HG02678 (cell line): ENCODE data around the gene TEAD4.

Source experiments
- ATAC-seq: cut with Tn5 transposase; IDR thresholded peaks from one replicate; pipeline ENCODE4 v1.9.1; 2021; ENCODE audit warnings: mild to moderate bottlenecking, moderate library complexity; ENCODE audit not compliant: unreplicated experiment

The TEAD4 gene

GRCh38 chr12:2960390-2960956, 1.3 kb downstream of the TEAD4 start:
- no peak for ATAC-seq

GRCh38 chr12:2960996-2961616, 1.9 kb downstream of the TEAD4 start:
- no peak for ATAC-seq

DNA sequence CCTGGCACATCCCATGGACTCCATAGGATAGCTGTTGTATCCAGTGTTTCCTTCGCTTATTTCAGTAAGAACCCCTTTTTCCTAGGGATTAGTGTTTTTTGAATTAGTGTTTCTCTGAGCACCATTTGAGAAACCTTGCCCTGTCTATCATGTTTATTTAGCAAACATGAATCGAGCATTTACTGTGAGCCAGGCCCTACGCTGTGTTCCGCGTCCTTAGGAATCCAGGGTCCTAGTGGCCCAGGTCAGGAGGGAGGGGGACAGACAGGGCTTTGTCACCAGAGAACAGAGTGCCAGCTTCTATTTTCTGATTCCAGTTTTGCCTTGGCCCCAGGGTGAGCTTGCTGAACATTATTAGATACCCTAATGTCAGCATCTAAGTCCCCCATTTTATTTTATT, 2.5 kb downstream of the TEAD4 start:
- ATAC-seq, result no peak

GRCh38 chr12:2963154-2963759, 4.1 kb downstream of the TEAD4 start:
- no peak for ATAC-seq

GRCh38 chr12:2963760-2964292, 4.6 kb downstream of the TEAD4 start:
- ATAC-seq, result no peak

GRCh38 chr12:2967651-2968050, 8.5 kb downstream of the TEAD4 start:
- ATAC-seq, result no peak

- ATAC-seq, result no peak
Measured at GRCh38 chr12:2970744-2971143, 11.5 kb downstream of the TEAD4 start.

GRCh38 chr12:2973566-2973965, 14.4 kb downstream of the TEAD4 start:
- ATAC-seq, result no peak

DNA sequence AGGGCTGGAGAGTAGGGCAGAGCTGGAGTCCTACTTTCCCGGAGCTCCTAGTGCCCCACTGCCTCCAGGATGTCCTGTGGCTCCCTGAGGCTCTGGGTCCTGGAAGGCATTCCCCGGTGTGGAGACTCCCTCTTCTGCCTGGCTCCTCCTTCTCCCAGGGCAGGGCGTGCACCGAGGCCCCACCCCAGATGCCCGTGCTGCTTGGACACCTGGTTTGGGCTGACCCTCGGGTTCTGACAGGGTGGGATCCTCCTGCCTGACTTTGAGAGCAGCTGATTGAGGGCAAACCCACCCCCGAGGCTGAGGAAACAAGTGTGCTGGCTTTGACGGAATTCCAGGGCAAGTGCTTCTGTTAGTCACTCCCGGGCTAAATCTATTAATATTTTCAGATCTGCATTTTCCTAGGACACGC, 15.4 kb downstream of the TEAD4 start:
- no peak for ATAC-seq

GRCh38 chr12:2976581-2976996, 17.4 kb downstream of the TEAD4 start:
- no peak for ATAC-seq

GRCh38 chr12:2977776-2978175, 18.6 kb downstream of the TEAD4 start:
- ATAC-seq, result no peak

DNA sequence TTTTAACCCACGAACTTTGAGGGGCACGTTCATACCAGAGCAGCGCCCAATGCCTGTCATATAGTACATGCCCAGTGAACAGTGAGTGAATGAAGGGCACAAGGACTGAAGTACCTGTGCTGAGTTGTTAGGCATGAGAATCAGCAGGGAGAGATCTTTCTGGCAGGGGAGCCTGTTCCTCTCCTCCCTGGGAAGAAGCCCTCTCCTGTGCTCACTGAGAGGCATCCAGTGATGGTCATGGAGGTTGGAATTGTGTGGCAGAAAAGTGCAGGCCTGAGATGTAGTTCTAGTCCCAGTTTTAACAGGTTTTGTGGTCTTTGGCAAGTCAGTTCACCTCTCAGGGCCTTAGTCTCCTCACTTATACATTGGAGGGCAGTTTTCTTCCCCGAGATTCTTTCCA, 20.6 kb downstream of the TEAD4 start:
- no peak for ATAC-seq

DNA sequence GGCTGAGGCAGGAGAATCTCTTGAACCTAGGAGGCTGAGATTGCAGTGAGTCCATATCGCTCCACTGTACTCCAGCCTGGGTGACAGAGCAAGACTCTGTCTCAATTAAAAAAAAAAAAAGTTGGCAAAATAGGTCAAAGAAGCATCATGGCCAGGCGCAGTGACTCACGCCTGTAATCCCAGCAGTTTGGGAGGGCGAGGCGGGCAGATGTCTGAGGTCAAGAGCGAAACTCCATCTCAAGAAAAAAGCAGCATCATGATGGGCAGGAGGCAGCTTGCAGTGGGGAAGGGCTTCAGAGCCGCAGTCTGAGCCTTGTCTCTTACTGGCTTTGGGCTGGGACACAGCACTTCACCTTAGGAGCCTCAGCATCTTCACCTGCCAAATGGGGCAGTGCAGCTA, 21.4 kb downstream of the TEAD4 start:
- no peak for ATAC-seq

DNA sequence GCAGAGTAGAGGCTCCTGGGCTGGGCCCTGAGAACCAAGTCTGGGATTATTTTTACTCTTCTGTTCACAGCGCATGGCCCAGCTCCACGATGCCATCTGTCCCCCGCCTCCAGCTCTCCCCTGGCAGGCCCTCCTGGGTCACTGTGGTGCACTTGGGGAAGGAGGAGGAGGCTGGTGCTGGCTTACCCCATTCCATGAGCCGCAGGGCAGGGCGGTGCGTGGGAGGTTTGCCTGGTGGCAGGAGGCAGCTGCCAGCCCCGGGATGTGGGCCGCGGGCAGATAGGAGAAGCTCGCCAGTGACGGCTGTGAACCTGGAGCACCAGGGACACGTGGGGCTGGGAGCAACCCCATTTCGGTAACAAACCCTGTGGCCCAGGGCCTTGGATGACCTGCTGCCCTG, 23.2 kb downstream of the TEAD4 start:
- ATAC-seq, result no peak

DNA sequence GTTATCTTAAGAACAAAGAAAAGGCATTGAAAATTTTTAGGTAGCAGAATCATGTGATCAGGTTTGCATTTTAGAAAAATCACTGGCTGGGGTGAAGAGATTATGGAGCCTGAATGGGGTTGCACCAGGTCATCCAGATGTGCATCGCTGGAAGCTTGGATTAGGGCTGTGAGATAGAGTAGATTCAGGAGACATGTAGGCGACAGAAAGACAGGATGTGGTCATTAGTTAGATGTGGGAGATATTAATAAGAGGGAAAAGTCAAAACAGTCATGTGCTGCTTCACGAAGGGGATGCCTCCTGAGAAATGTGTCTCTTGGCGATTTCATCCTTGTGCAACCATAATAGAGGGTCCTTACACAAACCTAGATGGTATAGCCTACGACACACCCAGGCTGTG, 25.1 kb downstream of the TEAD4 start:
- ATAC-seq, result no peak

DNA sequence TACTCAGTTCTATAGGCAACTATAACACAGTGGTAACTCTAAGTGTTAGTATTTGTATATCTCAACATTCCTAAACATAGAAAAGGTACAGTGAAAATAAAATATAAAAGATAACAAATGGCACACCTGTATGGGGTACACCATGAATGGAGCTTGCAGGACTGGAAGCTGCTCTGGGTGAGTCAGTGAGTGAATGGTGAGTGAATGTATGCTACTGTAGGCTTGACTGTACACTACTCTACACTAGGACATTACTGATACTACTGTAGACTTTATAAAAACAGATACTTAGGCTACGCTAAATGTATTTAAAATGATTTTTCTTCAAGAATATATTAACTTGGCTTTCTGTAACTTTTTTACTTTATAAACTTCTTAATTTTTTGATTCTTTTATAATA, 25.5 kb downstream of the TEAD4 start:
- no peak for ATAC-seq

DNA sequence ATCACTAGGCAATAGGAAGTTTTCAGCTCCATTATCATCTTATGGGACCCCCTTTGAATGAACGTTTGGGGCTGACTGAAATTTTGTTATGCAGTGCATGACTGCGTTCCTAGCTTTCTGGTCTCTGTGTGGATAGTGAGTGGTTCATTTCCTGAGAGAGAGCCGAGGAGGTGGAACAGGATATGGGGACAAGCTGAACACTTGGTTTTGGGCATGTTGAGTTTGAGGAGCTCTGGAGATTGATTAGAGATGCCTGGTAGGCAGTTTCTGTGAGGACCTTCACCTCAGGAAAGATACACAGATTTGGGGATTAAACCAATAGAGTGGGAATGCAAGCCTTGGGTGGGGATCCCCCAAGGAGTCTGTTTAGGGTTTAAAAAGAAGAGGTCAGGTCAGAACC, 27.7 kb downstream of the TEAD4 start:
- no peak for ATAC-seq

DNA sequence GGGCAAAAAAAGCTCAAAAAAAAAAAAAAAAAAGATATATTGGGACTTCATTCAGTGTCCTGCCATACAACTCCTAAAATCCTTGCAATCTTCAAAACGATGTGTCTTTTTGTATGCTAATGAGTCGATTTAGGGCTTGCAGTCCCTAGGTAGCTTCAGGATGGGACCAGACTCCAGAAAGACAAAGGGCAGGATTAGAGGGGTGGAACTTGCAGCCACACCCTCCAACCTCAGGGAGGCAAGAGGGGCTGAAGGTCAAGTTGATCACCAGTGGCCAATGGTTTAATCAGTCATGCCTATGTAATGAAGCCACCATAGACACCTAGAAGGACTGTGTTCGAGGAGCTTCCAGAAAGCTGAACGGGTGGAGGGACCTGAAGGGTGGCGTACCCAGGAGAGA, 29.3 kb downstream of the TEAD4 start:
- ATAC-seq, result no peak

- ATAC-seq, result no peak
Measured at GRCh38 chr12:2992724-2993123, 33.5 kb downstream of the TEAD4 start.

GRCh38 chr12:2997989-2998670, 38.9 kb downstream of the TEAD4 start:
- ATAC-seq, result no peak

GRCh38 chr12:2998789-2999264, 39.6 kb downstream of the TEAD4 start:
- ATAC-seq, result no peak
